ENCODE results near the gene ACOX1.

The ACOX1 gene

DNA sequence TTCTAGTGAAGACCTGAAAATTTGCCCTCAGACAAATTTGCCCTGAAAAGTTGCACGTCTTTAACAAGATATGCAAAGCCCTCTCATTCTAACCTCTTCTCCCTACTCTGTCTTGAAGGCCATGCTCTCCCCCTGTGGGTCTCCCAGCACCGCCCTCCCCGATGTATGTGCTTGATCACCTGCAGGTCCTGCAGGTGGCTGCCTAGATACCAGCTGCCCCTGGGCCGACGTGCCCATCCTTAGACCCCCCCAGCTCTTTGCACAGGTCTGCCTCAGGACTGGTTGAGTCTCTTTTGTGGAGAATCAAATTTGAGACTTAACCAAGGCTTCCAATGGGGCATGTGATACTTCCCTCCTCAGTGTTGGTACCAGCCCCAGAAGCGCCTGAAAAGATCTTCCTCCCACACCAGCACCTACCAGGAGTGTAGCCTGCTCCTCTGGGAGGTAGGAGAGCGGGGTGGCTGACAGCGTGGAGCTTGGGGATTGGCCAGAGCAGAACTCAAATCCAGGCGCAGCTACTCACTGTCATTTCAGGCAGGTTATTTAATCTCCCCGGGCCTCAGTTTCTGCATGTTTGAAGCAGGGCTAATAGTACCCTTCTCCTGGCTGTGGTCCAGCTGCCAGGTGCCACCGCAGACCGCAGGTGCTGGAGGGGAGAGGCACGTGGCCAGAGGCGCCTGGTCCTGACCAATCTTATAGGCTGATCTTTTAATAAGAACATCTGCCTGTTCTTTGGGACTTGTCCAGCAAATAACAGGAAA, 69.7 kb downstream of the ACOX1 start:
- DNase-seq (ENCODE audit: low read depth), result no peak

DNA sequence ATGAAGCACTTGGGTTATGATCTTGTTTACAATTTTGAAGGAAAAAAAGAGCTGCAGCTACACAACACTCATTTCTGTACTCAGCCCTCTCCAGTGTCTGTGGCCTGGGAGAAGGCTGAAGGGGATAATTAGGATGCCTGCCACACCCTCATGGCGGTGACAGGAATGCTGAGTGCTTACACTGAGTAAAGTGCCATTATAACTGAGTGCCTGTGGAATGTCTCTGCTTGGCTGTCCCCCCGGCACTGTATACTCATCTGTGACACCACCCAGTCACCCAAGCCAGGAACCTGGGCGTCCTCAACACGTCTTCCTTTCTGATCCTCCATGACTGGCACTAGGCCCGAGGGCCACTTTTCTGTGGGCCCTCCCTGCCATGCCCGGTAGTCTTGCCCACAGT, 70.8 kb downstream of the ACOX1 start:
- DNase-seq (ENCODE audit: low read depth), result no peak

DNA sequence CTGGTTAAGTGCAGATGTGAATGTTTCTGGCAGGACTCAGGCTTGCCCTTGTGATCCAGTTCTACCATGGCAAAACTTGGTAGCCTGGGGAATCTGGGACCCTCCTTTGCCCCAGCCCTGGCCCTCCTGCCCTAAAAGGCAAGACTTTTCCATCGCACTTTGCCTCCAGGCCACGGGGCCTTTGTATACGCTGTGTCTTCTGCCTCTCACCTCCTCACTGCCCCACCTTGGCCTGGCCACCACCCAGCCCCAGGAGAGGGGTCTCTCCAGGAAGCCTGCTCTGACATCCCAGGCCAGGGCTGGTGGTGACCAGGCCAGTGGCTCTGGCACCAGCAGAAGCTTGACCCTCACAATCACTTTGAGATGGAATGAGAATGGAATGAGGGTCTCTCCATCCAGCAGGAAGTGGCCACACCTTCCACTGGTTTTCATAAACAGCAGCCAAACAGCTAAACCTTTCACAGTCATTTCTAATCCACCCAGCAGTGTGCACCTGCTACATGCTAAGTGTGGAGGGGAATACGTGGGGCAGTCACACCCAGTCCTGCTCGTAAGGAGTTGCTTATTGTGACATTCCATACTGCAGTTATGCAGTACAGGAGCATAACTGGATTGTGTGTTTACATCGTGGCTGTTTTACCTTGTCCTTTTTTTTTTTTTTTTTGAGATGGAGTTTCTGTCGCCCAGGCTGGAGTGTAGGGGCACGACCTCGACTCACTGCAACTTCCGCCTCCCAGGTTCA, 72.7 kb downstream of the ACOX1 start:
- DNase-seq (ENCODE audit: low read depth), result no peak

- DNase-seq (ENCODE audit: low read depth), result peak; percentile 94
These were observed 74.0 kb downstream of the ACOX1 start, which contains the start of gene MRPL38 for GRCh38 chr17:75904749-75905521. Gene MRPL38, minus strand, starts transcription at chr17:75904884. Its CDS starts 9 bp downstream, at chr17:75904875.

DNA sequence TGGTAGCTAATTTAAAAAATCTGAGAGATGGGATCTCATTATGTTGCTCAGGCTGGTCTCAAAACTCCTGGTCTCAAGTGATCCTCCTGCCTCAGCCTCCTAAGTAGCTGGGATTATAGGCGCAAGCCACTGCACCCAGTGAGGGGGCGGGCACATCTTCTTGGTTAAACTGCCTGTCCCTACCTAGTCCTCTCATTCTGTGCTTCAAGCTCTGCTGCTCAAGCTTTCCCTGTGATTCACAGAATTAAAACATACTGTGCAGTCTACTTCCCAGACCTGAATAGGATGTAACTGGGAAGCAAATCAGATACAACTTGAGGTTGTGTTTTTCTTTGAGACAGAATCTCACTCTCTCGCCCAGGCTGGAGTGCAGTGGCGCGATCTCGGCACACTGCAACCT, 76.6 kb downstream of the ACOX1 start:
- DNase-seq (ENCODE audit: low read depth), result no peak

DNA sequence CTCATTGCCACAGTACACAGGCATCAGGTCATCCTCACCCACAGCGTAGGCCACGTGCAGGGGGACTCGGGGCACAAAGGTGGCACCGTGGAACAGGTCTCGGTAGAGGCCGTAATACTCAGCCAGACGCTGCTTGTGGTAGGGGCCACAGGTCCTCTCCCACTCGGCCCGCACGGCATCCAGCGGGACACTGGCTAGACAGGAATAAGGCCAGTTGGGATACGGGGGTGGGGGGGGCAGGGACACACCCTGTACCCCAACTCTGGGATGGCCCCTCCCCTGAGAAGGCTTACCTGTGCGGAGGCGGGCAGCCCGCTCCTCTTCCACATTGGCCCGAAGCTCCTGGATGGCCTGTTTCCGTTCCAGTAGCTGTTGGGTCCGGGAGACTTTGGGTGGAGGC, 77.2 kb downstream of the ACOX1 start:
- DNase-seq (ENCODE audit: low read depth), result no peak

GRCh38 chr17:75900691-75901533, 78.1 kb downstream of the ACOX1 start:
- DNase-seq (ENCODE audit: low read depth), result no peak

GRCh38 chr17:75899767-75900468, 79.0 kb downstream of the ACOX1 start:
- no peak for DNase-seq (ENCODE audit: low read depth)

GRCh38 chr17:75899353-75899752, 79.6 kb downstream of the ACOX1 start:
- no peak for DNase-seq (ENCODE audit: low read depth)

DNA sequence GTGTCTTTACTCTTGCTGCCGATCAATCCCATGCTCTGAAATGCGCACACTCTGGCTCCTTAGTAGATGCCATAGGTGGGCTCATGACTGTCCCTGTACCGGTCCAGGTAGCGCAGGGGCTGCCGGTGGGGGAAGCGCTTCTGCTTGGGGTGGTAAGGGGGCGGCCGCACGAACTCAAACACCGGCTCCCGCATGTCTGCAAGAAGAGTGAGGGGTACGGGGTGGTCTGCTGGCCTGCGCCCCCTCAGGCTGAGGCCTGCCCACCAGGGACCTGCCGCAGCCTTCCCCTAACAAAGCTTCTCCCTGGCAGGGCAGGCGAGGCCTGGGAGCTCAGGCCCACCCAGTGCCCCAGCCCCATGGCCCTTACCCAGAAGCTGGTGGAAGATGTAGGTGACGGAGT, 80.2 kb downstream of the ACOX1 start:
- no peak for DNase-seq (ENCODE audit: low read depth)

DNA sequence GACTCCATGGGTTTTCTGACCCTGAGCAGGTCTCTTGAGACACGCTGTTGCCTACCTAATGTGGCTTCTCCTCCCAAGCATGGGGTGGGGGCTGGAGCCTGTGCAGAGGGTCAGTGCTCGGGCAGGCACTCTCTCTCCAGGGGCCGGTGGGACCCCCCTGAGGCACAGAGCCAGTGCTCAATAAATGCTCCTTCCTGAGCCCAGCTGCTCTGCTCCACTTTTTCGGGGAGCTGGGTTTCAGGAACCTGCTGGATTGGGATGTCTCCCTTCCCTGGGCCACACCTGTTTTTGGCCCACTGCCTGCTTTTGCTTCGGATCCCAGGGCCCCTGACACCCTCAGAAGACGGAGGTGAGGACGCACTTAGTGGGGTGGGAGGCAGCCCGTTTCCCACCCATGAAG, 80.9 kb downstream of the ACOX1 start:
- no peak for DNase-seq (ENCODE audit: low read depth)

DNA sequence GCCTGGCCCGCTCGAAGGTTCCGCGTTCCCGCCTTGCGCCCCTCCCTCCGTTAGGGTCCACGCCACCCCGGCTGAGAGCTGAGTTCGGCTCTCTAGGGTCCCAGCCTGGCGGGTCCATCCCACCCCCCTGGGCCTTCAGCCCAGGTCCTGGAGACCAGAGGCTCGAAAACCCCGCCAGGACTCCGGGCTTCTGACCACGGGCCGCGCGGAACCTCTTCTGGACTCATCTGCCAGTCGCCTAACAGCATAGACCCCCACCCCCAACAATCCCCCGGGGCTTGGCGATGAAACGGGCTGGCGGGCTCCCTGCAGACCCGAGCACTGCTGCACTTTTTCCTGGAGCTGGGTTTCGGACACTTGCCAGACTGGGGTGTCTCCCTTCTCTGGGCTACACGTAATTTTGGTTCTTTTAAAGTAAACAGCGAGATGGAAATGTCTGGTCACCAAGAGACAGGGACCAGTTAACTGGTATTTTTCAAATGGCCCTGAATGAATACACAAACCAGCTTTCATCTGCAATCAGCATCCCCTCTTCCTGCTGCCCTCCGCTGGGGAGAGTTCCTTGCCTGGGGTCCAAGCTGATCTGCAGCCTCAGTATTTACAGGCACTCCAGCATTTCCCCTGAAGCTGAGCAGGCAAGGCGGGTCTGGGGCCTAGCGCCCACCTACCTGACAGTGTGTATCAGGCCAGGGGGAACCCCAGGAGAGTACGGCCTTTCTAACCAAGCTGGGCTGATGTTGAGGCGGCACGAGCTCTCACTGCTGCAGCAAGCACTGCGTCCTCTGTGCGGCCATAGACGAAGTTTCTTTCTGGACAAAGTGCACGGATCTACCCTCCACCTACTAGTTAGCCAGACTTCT, 81.6 kb downstream of the ACOX1 start:
- no peak for DNase-seq (ENCODE audit: low read depth)

GRCh38 chr17:75896415-75897159, 82.4 kb downstream of the ACOX1 start, which contains the start of gene TRIM65:
Gene TRIM65, minus strand, starts transcription at chr17:75896951. Its CDS starts 14 bp downstream, at chr17:75896937.
- peak; percentile 66 for DNase-seq (ENCODE audit: low read depth)

- DNase-seq (ENCODE audit: low read depth), result no peak
These were observed 83.4 kb downstream of the ACOX1 start for GRCh38 chr17:75895370-75896155.

DNA sequence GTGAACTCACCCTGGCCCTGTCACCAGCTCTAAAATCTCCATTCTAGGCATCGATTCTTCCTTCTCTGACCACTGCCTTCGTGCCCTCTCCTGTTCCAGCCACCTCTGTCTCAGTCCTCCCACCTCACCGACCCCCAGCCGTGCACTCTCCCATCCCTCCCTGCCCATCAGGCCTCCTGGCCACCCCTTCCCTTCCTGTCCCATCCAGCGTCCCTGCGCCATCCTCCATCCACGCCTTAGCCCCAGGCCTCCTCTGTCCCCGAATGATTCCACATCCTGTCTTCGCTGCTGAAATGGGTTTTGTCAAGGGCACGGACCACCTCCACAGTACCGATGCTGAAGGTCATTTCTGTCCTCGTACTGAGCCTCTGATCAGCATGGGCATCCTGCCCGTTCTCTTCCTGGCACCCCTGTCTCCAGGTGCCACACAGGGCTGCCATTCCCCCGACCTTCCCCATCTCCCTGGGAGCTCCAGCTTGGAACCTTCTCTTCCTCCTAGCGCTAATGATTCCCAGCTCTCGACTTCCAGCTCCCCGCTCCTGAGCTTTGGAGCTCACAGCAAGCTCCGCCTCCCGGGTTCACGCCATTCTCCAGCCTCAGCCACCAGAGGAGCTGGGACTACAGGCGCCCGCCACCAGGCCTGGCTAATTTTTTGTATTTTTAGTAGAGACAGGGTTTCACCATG, 84.8 kb downstream of the ACOX1 start:
- DNase-seq (ENCODE audit: low read depth), result no peak

GRCh38 chr17:75893305-75894048, 85.5 kb downstream of the ACOX1 start:
- no peak for DNase-seq (ENCODE audit: low read depth)

DNA sequence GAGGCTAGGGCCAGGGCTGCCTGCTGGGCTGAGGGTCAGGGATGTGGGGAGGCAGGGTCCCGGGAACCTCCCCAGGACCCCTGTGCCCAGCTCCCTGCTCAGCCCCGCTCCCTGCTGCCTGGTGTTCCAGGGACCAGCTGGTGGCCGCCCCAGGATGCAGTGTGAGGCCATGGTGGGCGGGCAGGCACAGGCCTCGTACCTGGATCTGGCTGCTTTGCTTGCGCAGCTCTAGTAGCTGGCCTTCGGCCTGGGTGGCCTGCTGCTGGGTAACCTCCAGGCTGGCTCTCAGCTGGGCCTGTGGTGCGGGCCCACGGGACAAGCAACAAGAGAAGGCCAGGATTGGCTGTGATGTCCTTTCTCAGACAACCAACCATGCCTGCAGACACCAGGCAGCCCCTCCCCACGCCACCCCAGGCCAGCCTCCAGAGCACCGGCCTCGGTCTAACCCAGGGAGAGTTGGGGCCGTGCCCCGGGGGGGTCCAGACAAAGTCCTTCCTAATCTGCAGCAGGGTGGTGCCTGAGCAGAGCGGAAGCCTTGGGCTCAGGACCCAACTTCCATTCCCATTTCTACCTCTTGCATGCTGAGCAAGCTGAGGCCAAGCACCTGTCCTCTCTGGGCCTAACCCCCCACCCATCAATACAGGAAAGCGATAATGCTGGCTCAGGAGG, 86.3 kb downstream of the ACOX1 start:
- DNase-seq (ENCODE audit: low read depth), result no peak
